DOHH2 (cell line): ENCODE results near the gene CCDC6.
"Not testable (repeated sequence)": the region's sequence is repeated elsewhere in the genome, so short reads cannot be mapped to it uniquely, and the experiment has no call there.

ENCODE experiments used
- H3F3A ChIP-seq: fragments of 200-600 bp; sonication (generic), shearing (Covaris generic); 2 replicates; pipeline ENCODE4 v1.6.0; 2016; ENCODE audit warnings: antibody characterized with exemption, mild to moderate bottlenecking; ENCODE audit not compliant: control insufficient read depth, insufficient read depth
- H3K27ac ChIP-seq: fragments of 200-600 bp; sonication (generic); 2 replicates; pipeline ENCODE4 v1.5.1; 2014; ENCODE audit warnings: low read depth, mild to moderate bottlenecking, low read length, moderate library complexity
- H3K27me3 ChIP-seq: fragments of 200-600 bp; sonication (generic); 2 replicates; pipeline ENCODE4 v1.6.1; 2014; ENCODE audit warnings: mild to moderate bottlenecking, low read length, mixed read lengths; ENCODE audit not compliant: control insufficient read depth
- H3K36me3 ChIP-seq: fragments of 200-600 bp; sonication (generic); 2 replicates; pipeline ENCODE4 v1.6.1; 2014; ENCODE audit warnings: mild to moderate bottlenecking, low read length, moderate library complexity, mixed read lengths; ENCODE audit not compliant: control insufficient read depth
- H3K4me1 ChIP-seq: fragments of 200-600 bp; sonication (generic); 2 replicates; pipeline ENCODE4 v1.6.1; 2014; ENCODE audit warnings: mild to moderate bottlenecking, low read length, mixed read lengths; ENCODE audit not compliant: control insufficient read depth
- H3K4me2 ChIP-seq: fragments of 200-600 bp; sonication (generic); 2 replicates; pipeline ENCODE4 v1.6.0; 2014; ENCODE audit warnings: mild to moderate bottlenecking, low read length, moderate library complexity
- H3K4me3 ChIP-seq: fragments of 200-600 bp; sonication (generic); 2 replicates; pipeline ENCODE4 v1.5.1; 2014; ENCODE audit warnings: mild to moderate bottlenecking, low read length, mixed read lengths
- H3K79me2 ChIP-seq: fragments of 200-600 bp; sonication (generic); 2 replicates; pipeline ENCODE4 v1.6.1; 2014; ENCODE audit warnings: mild to moderate bottlenecking, low read length, mixed read lengths; ENCODE audit not compliant: control insufficient read depth
- H3K9me2 ChIP-seq: fragments of 200-600 bp; sonication (generic); replicated peaks from 2 replicates; pipeline ENCODE4 v1.6.1; 2014; ENCODE audit warnings: mild to moderate bottlenecking, low read length, mixed read lengths; ENCODE audit not compliant: control insufficient read depth
- H3K9me3 ChIP-seq: fragments of 200-600 bp; sonication (generic); 2 replicates; pipeline ENCODE4 v1.6.1; 2014; ENCODE audit warnings: antibody characterized with exemption, low read length, mixed read lengths; ENCODE audit not compliant: control insufficient read depth, insufficient read depth
- H4K20me1 ChIP-seq: fragments of 200-600 bp; sonication (generic); 2 replicates; pipeline ENCODE4 v1.6.0; 2014; ENCODE audit warnings: low read depth, mild to moderate bottlenecking, antibody characterized with exemption, low read length, moderate library complexity; ENCODE audit not compliant: control insufficient read depth, insufficient read depth
- EZH2phosphoT487 ChIP-seq: fragments of 200-600 bp; sonication (generic); IDR thresholded peaks from 2 replicates; pipeline ENCODE4 v1.6.1; 2017; ENCODE audit warnings: borderline replicate concordance, mild to moderate bottlenecking, antibody characterized with exemption, low read length, moderate library complexity, mixed read lengths
- TF ChIP-seq, protein P1 (sequence below): fragments of 200-600 bp; sonication (generic); IDR thresholded peaks from one replicate; pipeline ENCODE4 v1.5.1; 2014; ENCODE audit warnings: antibody characterized with exemption, mild to moderate bottlenecking, low read depth, low read length; ENCODE audit not compliant: poor library complexity, severe bottlenecking

The CCDC6 gene

DNA sequence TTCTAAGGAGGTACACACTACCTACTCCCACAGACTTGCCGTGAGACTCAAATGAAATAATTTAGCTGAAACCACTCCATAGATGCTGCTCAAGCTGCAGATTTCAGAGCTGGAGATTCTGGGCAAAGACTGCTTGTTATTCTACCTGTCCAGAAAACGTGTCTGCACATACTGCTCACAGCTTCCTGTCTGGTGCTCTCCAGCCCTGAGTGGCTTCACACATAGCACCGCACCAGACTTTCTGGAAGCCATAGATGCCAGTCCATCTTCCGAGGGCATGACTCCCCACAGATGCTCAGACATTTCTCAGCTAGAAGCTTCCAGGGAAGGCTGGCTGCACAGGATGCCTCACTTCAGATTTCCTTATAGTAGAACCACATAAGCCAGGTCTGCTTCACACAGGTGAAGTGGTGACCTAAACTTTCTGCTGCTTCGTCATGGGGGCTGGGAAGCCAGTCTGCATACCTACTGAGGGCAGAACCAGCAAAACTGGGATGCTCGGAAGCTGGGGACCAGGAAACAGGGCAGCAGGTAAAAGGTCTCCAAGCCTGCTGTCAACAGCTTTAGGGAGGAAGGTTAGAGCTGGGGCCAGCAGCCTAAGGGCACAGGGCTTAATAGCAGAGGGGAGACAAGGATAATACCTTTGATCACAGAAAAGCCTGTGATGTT, 18.2 kb downstream of the CCDC6 start:
- Histone ChIP-seq H3F3A (peaks cover 11% of the 10 kb centered on the region), H3K9me2 (no peaks in the 10 kb centered on the region), H3K4me3 (peak overlapping the region; percentile 17; the same call in 1 of the 2 replicates), H3K9me3 (no peaks in the 10 kb centered on the region), H4K20me1 (peaks cover 24% of the 10 kb centered on the region), H3K4me2 (peak overlapping the region; percentile 67), H3K36me3 (peaks cover 35% of the 10 kb centered on the region), H3K27me3 (no peaks in the 10 kb centered on the region), H3K79me2 (peaks cover 92% of the 10 kb centered on the region), H3K4me1 (peaks cover 63% of the 10 kb centered on the region), H3K27ac (no peak overlapping the region)
- TF ChIP-seq, protein P1, sequence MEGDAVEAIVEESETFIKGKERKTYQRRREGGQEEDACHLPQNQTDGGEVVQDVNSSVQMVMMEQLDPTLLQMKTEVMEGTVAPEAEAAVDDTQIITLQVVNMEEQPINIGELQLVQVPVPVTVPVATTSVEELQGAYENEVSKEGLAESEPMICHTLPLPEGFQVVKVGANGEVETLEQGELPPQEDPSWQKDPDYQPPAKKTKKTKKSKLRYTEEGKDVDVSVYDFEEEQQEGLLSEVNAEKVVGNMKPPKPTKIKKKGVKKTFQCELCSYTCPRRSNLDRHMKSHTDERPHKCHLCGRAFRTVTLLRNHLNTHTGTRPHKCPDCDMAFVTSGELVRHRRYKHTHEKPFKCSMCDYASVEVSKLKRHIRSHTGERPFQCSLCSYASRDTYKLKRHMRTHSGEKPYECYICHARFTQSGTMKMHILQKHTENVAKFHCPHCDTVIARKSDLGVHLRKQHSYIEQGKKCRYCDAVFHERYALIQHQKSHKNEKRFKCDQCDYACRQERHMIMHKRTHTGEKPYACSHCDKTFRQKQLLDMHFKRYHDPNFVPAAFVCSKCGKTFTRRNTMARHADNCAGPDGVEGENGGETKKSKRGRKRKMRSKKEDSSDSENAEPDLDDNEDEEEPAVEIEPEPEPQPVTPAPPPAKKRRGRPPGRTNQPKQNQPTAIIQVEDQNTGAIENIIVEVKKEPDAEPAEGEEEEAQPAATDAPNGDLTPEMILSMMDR, result no peak
- TF ChIP-seq EZH2phosphoT487, result no peak

DNA sequence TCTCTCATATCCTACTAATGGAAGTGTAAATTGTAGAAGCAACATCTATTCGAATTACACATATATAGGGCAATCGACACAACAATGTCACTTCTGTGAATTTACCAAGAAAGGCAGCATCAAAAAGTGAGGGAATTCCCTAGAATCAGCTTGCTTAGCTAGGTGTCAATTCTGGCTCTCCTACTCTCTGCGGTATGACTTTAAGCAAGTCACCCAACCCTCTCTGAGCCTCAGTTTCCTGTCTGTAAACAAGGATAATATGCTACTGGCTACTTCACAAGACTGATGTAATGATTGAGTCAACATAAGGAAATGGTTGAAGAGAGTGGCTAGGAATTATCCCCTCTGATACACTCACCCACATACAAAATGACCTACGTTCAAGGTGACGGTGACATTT, 19.4 kb downstream of the CCDC6 start:
- H3K36me3 ChIP-seq, result peaks cover 35% of the 10 kb centered on the region
- H3K9me2 ChIP-seq, result no peaks in the 10 kb centered on the region
- H3K4me1 ChIP-seq, result peaks cover 65% of the 10 kb centered on the region
- TF ChIP-seq, protein P1, result no peak
- TF ChIP-seq EZH2phosphoT487, result no peak
- peaks cover 85% of the 10 kb centered on the region for H3K79me2 ChIP-seq
- H3K4me3 ChIP-seq, result peak overlapping the region; percentile 51
- H3K27ac ChIP-seq, result peak overlapping the region; percentile 81
- H3F3A ChIP-seq, result peaks cover 11% of the 10 kb centered on the region
- H3K27me3 ChIP-seq, result no peaks in the 10 kb centered on the region
- H3K9me3 ChIP-seq, result no peaks in the 10 kb centered on the region
- H3K4me2 ChIP-seq, result peak overlapping the region; percentile 67
- H4K20me1 ChIP-seq, result peaks cover 22% of the 10 kb centered on the region

DNA sequence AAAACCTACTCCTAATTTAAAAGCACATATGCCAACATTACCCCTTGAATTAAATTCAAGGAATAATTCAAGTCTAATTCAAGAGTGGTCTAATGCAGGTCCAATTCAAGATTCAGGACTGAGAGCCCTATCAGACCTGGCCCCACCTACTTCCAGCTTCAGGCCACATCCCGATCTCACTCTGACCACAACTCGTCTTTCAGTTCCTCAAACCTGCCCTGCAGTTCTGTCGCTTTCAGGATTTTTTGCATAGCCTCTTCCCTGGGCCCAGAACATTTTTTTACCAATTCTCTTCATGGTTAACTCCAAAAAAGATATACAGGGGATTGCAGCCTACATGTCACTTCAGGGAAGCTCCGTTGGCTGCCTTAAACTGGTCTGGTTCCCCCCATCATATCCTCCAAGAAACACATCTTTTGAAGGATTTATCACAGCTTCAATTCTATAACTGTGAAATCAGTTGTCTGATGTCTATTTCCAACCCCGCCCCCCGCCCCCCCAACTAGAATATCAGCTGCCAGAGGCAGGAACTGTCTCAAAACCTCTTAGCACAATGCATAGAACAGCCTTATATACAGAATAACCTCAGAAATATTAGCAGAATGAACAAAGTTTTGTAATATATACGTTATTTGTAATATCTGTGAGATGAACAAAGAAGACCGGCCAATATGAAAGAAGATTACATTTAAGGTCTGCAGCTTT, 20.8 kb downstream of the CCDC6 start:
- Histone ChIP-seq H3K79me2 (peaks cover 85% of the 10 kb centered on the region), H3K4me1 (peaks cover 78% of the 10 kb centered on the region), H3K4me3 (peak overlapping the region; percentile 51), H3F3A (peaks cover 11% of the 10 kb centered on the region), H4K20me1 (peaks cover 32% of the 10 kb centered on the region), H3K9me2 (no peaks in the 10 kb centered on the region), H3K27ac (peak overlapping the region; percentile 81), H3K27me3 (no peaks in the 10 kb centered on the region), H3K4me2 (peak overlapping the region; percentile 67), H3K9me3 (no peaks in the 10 kb centered on the region), H3K36me3 (peaks cover 30% of the 10 kb centered on the region)
- no peak for TF ChIP-seq EZH2phosphoT487
- TF ChIP-seq, protein P1, result no peak

GRCh38 chr10:59884893-59885292, 21.5 kb downstream of the CCDC6 start:
- peaks cover 11% of the 10 kb centered on the region for H3F3A ChIP-seq
- H3K4me2 ChIP-seq, result peak overlapping the region; percentile 67
- not testable (repeated sequence) for H3K9me2 ChIP-seq, H3K9me3 ChIP-seq, H3K27me3 ChIP-seq
- peak overlapping the region; percentile 51 for H3K4me3 ChIP-seq
- H3K36me3 ChIP-seq, result peaks cover 27% of the 10 kb centered on the region
- peaks cover 33% of the 10 kb centered on the region for H4K20me1 ChIP-seq
- H3K79me2 ChIP-seq, result peaks cover 86% of the 10 kb centered on the region
- H3K4me1 ChIP-seq, result peaks cover 85% of the 10 kb centered on the region
- H3K27ac ChIP-seq, result 0 out of 2 replicates have a peak overlapping the region, but pooled peaks have one; percentile 81
